Measurements from ENCODE around the gene RNF112.

- TF ChIP-seq EZH2 (IDR thresholded peaks at IDR 0.05; ENCODE audit: low read depth, low read length, severe bottlenecking) (no peak), SP1 (IDR thresholded peaks at IDR 0.05; ENCODE audit: low read depth, low read length) (no peak), GTF2F1 (IDR thresholded peaks at IDR 0.05; ENCODE audit: borderline replicate concordance, low read depth, low read length) (no peak), CTCF (IDR thresholded peaks at IDR 0.05; ENCODE audit: control extremely low read depth in 1 of 3, insufficient read depth in 1 of 3, low read depth in 1 of 3, low read length in 3 of 3) (no peak), EP300 (IDR thresholded peaks at IDR 0.05; ENCODE audit: borderline replicate concordance in 1 of 2, low read depth in 2 of 2, low read length in 2 of 2) (no peak), CHD2 (IDR thresholded peaks at IDR 0.05; ENCODE audit: low read length) (no peak), MAX (IDR thresholded peaks at IDR 0.05) (no peak), POLR2A (IDR thresholded peaks at IDR 0.05; ENCODE audit: control extremely low read depth in 1 of 2, low read depth in 2 of 2, low read length in 2 of 2) (no peak), POLR2AphosphoS5 (IDR thresholded peaks at IDR 0.05; ENCODE audit: low read depth, low read length) (no peak), GABPA (IDR thresholded peaks at IDR 0.05; ENCODE audit: borderline replicate concordance, insufficient read depth, low read length) (no peak), ATF2 (IDR thresholded peaks at IDR 0.05; ENCODE audit: low read length) (no peak), SUZ12 (IDR thresholded peaks at IDR 0.05; ENCODE audit: low read length) (no peak), SRF (IDR thresholded peaks at IDR 0.05; ENCODE audit: low read depth, low read length) (no peak)
Observed at GRCh38 chr17:19381361-19381740, 29.7 kb upstream of the RNF112 start.

All from H1 (cell line).